ENCODE results near the gene TMEM138. TPM values are rescaled to one million over a fixed set of nuclear protein-coding genes. Genes with fewer than 3 reads are reported as not detected.

TMEM138 gene
- polyA plus RNA-seq, 1 donor from 2014 or later: 19.6 TPM

DNA sequence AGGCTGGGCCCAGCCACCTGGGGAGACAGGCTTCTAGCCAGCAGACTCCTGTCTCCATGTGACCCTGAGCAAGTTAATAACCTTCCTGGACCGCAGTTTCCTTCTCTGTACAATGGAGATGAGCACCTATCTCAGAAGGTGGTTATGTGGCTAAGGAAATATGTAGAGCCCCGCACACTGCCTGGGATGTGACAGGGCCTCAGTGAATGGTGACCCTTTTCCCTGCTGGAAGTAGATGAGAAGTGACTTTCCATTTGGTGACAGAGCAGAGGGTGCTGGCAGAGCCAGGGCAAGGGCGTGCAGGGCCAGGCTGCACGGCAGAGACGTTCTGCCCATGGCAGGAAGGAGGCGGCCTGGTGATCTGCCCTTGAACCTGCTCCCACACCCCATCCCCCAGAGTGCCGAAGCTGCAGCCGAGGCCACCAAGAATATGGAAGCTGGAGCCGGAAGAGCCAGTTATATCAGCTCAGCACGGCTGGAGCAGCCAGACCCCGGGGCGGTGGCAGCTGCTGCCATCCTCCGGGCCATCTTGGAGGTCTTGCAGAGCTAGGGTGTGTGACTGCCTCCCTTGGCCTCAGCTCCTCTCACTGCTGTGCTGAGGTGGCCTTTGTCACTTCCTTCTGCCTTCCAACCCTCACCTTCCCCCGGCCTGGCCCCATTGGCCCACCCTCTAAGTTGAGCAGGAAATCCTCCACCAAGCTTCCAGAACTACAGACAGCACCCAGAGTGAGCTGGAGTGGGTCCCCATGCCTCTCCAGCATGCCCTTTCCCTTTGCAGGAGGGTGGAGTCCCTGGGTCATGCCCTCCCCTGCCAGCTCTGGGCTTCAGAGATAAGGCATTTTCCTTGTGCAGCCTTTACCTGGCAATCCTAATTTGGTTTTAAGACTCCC, 16.0 kb upstream of the TMEM138 start:
- Histone ChIP-seq H2AFZ (ENCODE audit: low read depth, low read length) (no peak overlapping the region), H3K4me2 (ENCODE audit: low read length) (no peak overlapping the region), H3K9me3 (ENCODE audit: low read length) (no peaks in the 10 kb centered on the region), H3K27me3 (ENCODE audit: insufficient read depth, low read depth, low read length) (no peaks in the 10 kb centered on the region), H3K79me2 (replicated peaks; ENCODE audit: insufficient read depth, low read length) (no peaks in the 10 kb centered on the region), H3K36me3 (ENCODE audit: insufficient read depth, low read length) (no peaks in the 10 kb centered on the region), H3K27ac (ENCODE audit: low read length) (no peak overlapping the region), H3K9ac (ENCODE audit: low read length) (no peak overlapping the region), H3F3A (ENCODE audit: insufficient read depth, low read length, poor library complexity, severe bottlenecking) (no peaks in the 10 kb centered on the region), H4K20me1 (ENCODE audit: insufficient read depth) (no peaks in the 10 kb centered on the region), H3K9me2 (ENCODE audit: insufficient read depth, low read length) (no peaks in the 10 kb centered on the region), H3K4me3 (ENCODE audit: low read length) (no peak overlapping the region)
- TF ChIP-seq SMC3 (conservative IDR thresholded peaks at IDR 0.05; ENCODE audit: poor library complexity) (no peak), TAF1 (IDR thresholded peaks at IDR 0.05; ENCODE audit: low read depth) (no peak), EZH2 (IDR thresholded peaks at IDR 0.05; ENCODE audit: borderline replicate concordance, insufficient read depth, low read length, poor library complexity, severe bottlenecking) (no peak), MXI1 (conservative IDR thresholded peaks at IDR 0.05; ENCODE audit: poor library complexity, severe bottlenecking) (no peak), POLR2AphosphoS5 (IDR thresholded peaks at IDR 0.05) (no peak)
- TF ChIP-seq, protein P1, sequence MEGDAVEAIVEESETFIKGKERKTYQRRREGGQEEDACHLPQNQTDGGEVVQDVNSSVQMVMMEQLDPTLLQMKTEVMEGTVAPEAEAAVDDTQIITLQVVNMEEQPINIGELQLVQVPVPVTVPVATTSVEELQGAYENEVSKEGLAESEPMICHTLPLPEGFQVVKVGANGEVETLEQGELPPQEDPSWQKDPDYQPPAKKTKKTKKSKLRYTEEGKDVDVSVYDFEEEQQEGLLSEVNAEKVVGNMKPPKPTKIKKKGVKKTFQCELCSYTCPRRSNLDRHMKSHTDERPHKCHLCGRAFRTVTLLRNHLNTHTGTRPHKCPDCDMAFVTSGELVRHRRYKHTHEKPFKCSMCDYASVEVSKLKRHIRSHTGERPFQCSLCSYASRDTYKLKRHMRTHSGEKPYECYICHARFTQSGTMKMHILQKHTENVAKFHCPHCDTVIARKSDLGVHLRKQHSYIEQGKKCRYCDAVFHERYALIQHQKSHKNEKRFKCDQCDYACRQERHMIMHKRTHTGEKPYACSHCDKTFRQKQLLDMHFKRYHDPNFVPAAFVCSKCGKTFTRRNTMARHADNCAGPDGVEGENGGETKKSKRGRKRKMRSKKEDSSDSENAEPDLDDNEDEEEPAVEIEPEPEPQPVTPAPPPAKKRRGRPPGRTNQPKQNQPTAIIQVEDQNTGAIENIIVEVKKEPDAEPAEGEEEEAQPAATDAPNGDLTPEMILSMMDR (IDR thresholded peaks at IDR 0.05; ENCODE audit: poor library complexity, severe bottlenecking): no peak
- TF ChIP-seq, protein P2, sequence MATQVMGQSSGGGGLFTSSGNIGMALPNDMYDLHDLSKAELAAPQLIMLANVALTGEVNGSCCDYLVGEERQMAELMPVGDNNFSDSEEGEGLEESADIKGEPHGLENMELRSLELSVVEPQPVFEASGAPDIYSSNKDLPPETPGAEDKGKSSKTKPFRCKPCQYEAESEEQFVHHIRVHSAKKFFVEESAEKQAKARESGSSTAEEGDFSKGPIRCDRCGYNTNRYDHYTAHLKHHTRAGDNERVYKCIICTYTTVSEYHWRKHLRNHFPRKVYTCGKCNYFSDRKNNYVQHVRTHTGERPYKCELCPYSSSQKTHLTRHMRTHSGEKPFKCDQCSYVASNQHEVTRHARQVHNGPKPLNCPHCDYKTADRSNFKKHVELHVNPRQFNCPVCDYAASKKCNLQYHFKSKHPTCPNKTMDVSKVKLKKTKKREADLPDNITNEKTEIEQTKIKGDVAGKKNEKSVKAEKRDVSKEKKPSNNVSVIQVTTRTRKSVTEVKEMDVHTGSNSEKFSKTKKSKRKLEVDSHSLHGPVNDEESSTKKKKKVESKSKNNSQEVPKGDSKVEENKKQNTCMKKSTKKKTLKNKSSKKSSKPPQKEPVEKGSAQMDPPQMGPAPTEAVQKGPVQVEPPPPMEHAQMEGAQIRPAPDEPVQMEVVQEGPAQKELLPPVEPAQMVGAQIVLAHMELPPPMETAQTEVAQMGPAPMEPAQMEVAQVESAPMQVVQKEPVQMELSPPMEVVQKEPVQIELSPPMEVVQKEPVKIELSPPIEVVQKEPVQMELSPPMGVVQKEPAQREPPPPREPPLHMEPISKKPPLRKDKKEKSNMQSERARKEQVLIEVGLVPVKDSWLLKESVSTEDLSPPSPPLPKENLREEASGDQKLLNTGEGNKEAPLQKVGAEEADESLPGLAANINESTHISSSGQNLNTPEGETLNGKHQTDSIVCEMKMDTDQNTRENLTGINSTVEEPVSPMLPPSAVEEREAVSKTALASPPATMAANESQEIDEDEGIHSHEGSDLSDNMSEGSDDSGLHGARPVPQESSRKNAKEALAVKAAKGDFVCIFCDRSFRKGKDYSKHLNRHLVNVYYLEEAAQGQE (IDR thresholded peaks at IDR 0.05; ENCODE audit: borderline replicate concordance): no peak

DNA sequence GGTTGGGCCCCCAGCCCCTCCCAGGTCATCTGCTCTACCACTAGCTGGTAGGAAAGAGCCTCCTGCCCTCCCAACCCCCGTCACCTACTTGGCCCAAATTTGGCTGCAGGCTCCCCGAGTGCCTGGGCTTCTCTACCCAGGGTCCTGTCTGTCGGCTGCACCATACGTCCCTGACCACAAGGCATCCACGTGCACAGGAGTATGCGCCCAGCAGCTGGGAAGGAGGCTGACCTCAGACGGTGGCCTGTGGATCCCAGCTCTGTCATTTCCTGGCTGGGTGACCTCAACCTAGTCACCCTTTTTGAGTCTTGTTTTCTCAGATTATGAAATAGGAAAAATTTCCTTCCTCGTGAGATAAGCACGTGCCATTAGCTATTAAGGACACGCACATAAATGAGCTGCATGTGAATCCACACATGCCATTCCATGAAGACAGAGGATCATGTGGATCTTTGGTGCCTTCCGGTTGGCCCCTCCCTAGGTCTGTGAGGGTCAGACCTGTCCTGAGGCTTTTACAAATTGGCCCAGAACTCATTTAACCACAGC, 14.2 kb upstream of the TMEM138 start:
- Histone ChIP-seq H3K4me2 (ENCODE audit: low read length) (no peak overlapping the region), H3K36me3 (ENCODE audit: insufficient read depth, low read length) (no peaks in the 10 kb centered on the region), H2AFZ (ENCODE audit: low read depth, low read length) (no peak overlapping the region), H4K20me1 (ENCODE audit: insufficient read depth) (no peaks in the 10 kb centered on the region), H3K4me3 (ENCODE audit: low read length) (no peak overlapping the region), H3K9ac (ENCODE audit: low read length) (no peak overlapping the region), H3F3A (ENCODE audit: insufficient read depth, low read length, poor library complexity, severe bottlenecking) (no peaks in the 10 kb centered on the region), H3K27me3 (ENCODE audit: insufficient read depth, low read depth, low read length) (no peaks in the 10 kb centered on the region), H3K79me2 (replicated peaks; ENCODE audit: insufficient read depth, low read length) (no peaks in the 10 kb centered on the region), H3K9me2 (ENCODE audit: insufficient read depth, low read length) (no peaks in the 10 kb centered on the region), H3K27ac (ENCODE audit: low read length) (no peak overlapping the region), H3K9me3 (ENCODE audit: low read length) (no peaks in the 10 kb centered on the region)
- TF ChIP-seq, protein P1 (IDR thresholded peaks at IDR 0.05; ENCODE audit: poor library complexity, severe bottlenecking): no peak
- TF ChIP-seq MXI1 (conservative IDR thresholded peaks at IDR 0.05; ENCODE audit: poor library complexity, severe bottlenecking): no peak
- no peak for TF ChIP-seq RAD21 (conservative IDR thresholded peaks at IDR 0.05)
- no peak for TF ChIP-seq EZH2 (IDR thresholded peaks at IDR 0.05; ENCODE audit: borderline replicate concordance, insufficient read depth, low read length, poor library complexity, severe bottlenecking)
